ENCODE data around the gene SLC34A1.
"Not testable (repeated sequence)": the region's sequence is repeated elsewhere in the genome, so short reads cannot be mapped to it uniquely, and the experiment has no call there.

The SLC34A1 gene

GRCh38 chr5:177355868-177356168 is 28.4 kb upstream of the SLC34A1 start:
- Histone ChIP-seq H3K9ac (ENCODE audit: low read length in 2 of 2) (no peak overlapping the region), H3K9me3 (ENCODE audit: control insufficient read depth in 2 of 2, low read length in 2 of 2) (peaks cover 0 to 3% of the 10 kb centered on the region in 2 donors), H3K27ac (ENCODE audit: low read length) (no peak overlapping the region), H3K4me3 (ENCODE audit: low read length in 2 of 2) (no peak overlapping the region), H3K4me1 (ENCODE audit: control insufficient read depth, insufficient read depth, low read length) (peaks cover 6% of the 10 kb centered on the region), H3K36me3 (ENCODE audit: control insufficient read depth in 2 of 2, insufficient read depth in 2 of 2, low read length in 2 of 2) (no peaks in the 10 kb centered on the region), H3K27me3 (ENCODE audit: control insufficient read depth in 1 of 2, insufficient read depth in 2 of 2, low read length in 2 of 2) (no peaks in the 10 kb centered on the region)

DNA sequence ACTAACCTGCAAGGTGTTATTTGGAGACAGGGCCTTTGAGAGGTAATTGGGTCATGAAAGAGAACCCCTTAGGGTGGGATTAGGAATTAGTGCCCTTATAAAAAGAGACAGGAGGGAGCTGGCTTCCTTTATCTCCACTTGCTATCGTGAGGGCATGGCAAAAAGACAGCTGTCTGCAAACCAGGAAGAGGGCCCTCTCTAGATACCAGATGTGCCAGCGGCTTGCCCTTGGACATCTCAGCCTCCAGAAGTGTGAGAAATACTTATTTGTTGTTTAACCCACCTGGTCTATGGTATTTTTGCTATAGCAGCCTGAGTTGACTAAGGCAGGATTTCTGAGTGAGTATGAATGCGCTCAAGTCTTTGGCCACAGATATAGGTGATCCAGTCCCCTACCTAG is 27.5 kb upstream of the SLC34A1 start:
- peaks cover 3% of the 10 kb centered on the region for H3K4me1 ChIP-seq (ENCODE audit: control insufficient read depth, insufficient read depth, low read length)
- no peaks in the 10 kb centered on the region for H3K36me3 ChIP-seq (ENCODE audit: control insufficient read depth in 2 of 2, insufficient read depth in 2 of 2, low read length in 2 of 2)
- H3K9ac ChIP-seq (ENCODE audit: low read length in 2 of 2), result no peak overlapping the region
- H3K27ac ChIP-seq (ENCODE audit: low read length), result no peak overlapping the region
- H3K27me3 ChIP-seq (ENCODE audit: control insufficient read depth in 1 of 2, insufficient read depth in 2 of 2, low read length in 2 of 2), result no peaks in the 10 kb centered on the region
- no peak overlapping the region for H3K4me3 ChIP-seq (ENCODE audit: low read length in 2 of 2)
- peaks cover 0 to 3% of the 10 kb centered on the region in 2 donors for H3K9me3 ChIP-seq (ENCODE audit: control insufficient read depth in 2 of 2, low read length in 2 of 2)

GRCh38 chr5:177357146-177357458 is 27.1 kb upstream of the SLC34A1 start:
- no peaks in the 10 kb centered on the region for H3K36me3 ChIP-seq (ENCODE audit: control insufficient read depth in 2 of 2, insufficient read depth in 2 of 2, low read length in 2 of 2)
- H3K4me3 ChIP-seq (ENCODE audit: low read length in 2 of 2), result no peak overlapping the region
- peaks cover 0 to 3% of the 10 kb centered on the region in 2 donors for H3K9me3 ChIP-seq (ENCODE audit: control insufficient read depth in 2 of 2, low read length in 2 of 2)
- no peak overlapping the region for H3K27ac ChIP-seq (ENCODE audit: low read length)
- no peaks in the 10 kb centered on the region for H3K27me3 ChIP-seq (ENCODE audit: control insufficient read depth in 1 of 2, insufficient read depth in 2 of 2, low read length in 2 of 2)
- peaks cover 1% of the 10 kb centered on the region for H3K4me1 ChIP-seq (ENCODE audit: control insufficient read depth, insufficient read depth, low read length)
- H3K9ac ChIP-seq (ENCODE audit: low read length in 2 of 2), result no peak overlapping the region

- Histone ChIP-seq H3K9me3 (ENCODE audit: control insufficient read depth in 2 of 2, low read length in 2 of 2) (peaks cover 0 to 3% of the 10 kb centered on the region in 2 donors), H3K36me3 (ENCODE audit: control insufficient read depth in 2 of 2, insufficient read depth in 2 of 2, low read length in 2 of 2) (no peaks in the 10 kb centered on the region), H3K9ac (ENCODE audit: low read length in 2 of 2) (no peak within 1 kb of the TSS), H3K27ac (ENCODE audit: low read length) (no peak within 1 kb of the TSS), H3K27me3 (ENCODE audit: control insufficient read depth in 1 of 2, insufficient read depth in 2 of 2, low read length in 2 of 2) (no peaks in the 10 kb centered on the region), H3K4me3 (ENCODE audit: low read length in 2 of 2) (peak within 1 kb of the TSS in 1 of 2 donors; percentile 40), H3K4me1 (ENCODE audit: control insufficient read depth, insufficient read depth, low read length) (peaks cover under 1% of the 10 kb centered on the region)
Observed at GRCh38 chr5:177357459-177358351, 26.5 kb upstream of the SLC34A1 start, which contains the start of gene RGS14. RGS14 (plus strand) TSS chr5:177357924; CDS start chr5:177358025, 101 bp downstream.

- H3K27me3 ChIP-seq (ENCODE audit: control insufficient read depth in 1 of 2, insufficient read depth in 2 of 2, low read length in 2 of 2), result no peaks in the 10 kb centered on the region
- peaks cover 0 to 3% of the 10 kb centered on the region in 2 donors for H3K9me3 ChIP-seq (ENCODE audit: control insufficient read depth in 2 of 2, low read length in 2 of 2)
- peaks cover 6% of the 10 kb centered on the region for H3K4me1 ChIP-seq (ENCODE audit: control insufficient read depth, insufficient read depth, low read length)
- peak overlapping the region in 1 of 2 donors; percentile 40 for H3K4me3 ChIP-seq (ENCODE audit: low read length in 2 of 2)
- no peak overlapping the region for H3K9ac ChIP-seq (ENCODE audit: low read length in 2 of 2)
- H3K27ac ChIP-seq (ENCODE audit: low read length), result no peak overlapping the region
- no peaks in the 10 kb centered on the region for H3K36me3 ChIP-seq (ENCODE audit: control insufficient read depth in 2 of 2, insufficient read depth in 2 of 2, low read length in 2 of 2)
Observed at GRCh38 chr5:177358370-177358819, 25.8 kb upstream of the SLC34A1 start.

- Histone ChIP-seq H3K4me1 (ENCODE audit: control insufficient read depth, insufficient read depth, low read length) (peaks cover 11% of the 10 kb centered on the region), H3K27ac (ENCODE audit: low read length) (no peak overlapping the region), H3K9me3 (ENCODE audit: control insufficient read depth in 2 of 2, low read length in 2 of 2) (peaks cover 0 to 3% of the 10 kb centered on the region in 2 donors), H3K27me3 (ENCODE audit: control insufficient read depth in 1 of 2, insufficient read depth in 2 of 2, low read length in 2 of 2) (no peaks in the 10 kb centered on the region), H3K9ac (ENCODE audit: low read length in 2 of 2) (no peak overlapping the region), H3K4me3 (ENCODE audit: low read length in 2 of 2) (no peak overlapping the region), H3K36me3 (ENCODE audit: control insufficient read depth in 2 of 2, insufficient read depth in 2 of 2, low read length in 2 of 2) (no peaks in the 10 kb centered on the region)
Observed at GRCh38 chr5:177359451-177359851, 24.8 kb upstream of the SLC34A1 start.

DNA sequence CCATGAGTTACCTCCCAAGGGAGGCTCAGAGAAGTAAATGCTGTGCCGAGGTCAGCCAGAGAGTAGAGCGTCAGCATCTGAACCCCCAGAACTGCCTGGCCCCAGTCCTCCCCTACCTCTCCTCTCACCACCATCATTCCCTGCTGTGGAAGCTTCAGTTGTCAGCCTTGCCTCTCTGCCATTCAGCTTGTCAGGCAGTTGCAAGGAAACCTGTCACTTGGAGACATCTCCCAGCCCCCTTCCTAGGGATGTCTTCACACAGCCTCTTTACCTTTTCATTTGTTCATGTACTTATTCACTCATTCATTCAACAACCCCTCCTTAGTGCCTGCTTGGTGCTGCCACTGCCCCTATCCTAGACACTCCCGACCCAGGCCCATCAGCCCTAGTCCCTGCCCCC is 24.4 kb upstream of the SLC34A1 start:
- H3K27ac ChIP-seq (ENCODE audit: low read length), result no peak overlapping the region
- peaks cover 0 to 3% of the 10 kb centered on the region in 2 donors for H3K9me3 ChIP-seq (ENCODE audit: control insufficient read depth in 2 of 2, low read length in 2 of 2)
- no peaks in the 10 kb centered on the region for H3K36me3 ChIP-seq (ENCODE audit: control insufficient read depth in 2 of 2, insufficient read depth in 2 of 2, low read length in 2 of 2)
- H3K4me1 ChIP-seq (ENCODE audit: control insufficient read depth, insufficient read depth, low read length), result peaks cover 11% of the 10 kb centered on the region
- no peak overlapping the region for H3K9ac ChIP-seq (ENCODE audit: low read length in 2 of 2)
- no peaks in the 10 kb centered on the region for H3K27me3 ChIP-seq (ENCODE audit: control insufficient read depth in 1 of 2, insufficient read depth in 2 of 2, low read length in 2 of 2)
- no peak overlapping the region for H3K4me3 ChIP-seq (ENCODE audit: low read length in 2 of 2)

- peaks cover 12% of the 10 kb centered on the region for H3K4me1 ChIP-seq (ENCODE audit: control insufficient read depth, insufficient read depth, low read length)
- H3K27me3 ChIP-seq (ENCODE audit: control insufficient read depth in 1 of 2, insufficient read depth in 2 of 2, low read length in 2 of 2); H3K9ac ChIP-seq (ENCODE audit: low read length in 2 of 2); H3K4me3 ChIP-seq (ENCODE audit: low read length in 2 of 2); H3K9me3 ChIP-seq (ENCODE audit: control insufficient read depth in 2 of 2, low read length in 2 of 2); H3K36me3 ChIP-seq (ENCODE audit: control insufficient read depth in 2 of 2, insufficient read depth in 2 of 2, low read length in 2 of 2); H3K27ac ChIP-seq (ENCODE audit: low read length): not testable (repeated sequence)
Observed at GRCh38 chr5:177360740-177361139, 23.5 kb upstream of the SLC34A1 start.

DNA sequence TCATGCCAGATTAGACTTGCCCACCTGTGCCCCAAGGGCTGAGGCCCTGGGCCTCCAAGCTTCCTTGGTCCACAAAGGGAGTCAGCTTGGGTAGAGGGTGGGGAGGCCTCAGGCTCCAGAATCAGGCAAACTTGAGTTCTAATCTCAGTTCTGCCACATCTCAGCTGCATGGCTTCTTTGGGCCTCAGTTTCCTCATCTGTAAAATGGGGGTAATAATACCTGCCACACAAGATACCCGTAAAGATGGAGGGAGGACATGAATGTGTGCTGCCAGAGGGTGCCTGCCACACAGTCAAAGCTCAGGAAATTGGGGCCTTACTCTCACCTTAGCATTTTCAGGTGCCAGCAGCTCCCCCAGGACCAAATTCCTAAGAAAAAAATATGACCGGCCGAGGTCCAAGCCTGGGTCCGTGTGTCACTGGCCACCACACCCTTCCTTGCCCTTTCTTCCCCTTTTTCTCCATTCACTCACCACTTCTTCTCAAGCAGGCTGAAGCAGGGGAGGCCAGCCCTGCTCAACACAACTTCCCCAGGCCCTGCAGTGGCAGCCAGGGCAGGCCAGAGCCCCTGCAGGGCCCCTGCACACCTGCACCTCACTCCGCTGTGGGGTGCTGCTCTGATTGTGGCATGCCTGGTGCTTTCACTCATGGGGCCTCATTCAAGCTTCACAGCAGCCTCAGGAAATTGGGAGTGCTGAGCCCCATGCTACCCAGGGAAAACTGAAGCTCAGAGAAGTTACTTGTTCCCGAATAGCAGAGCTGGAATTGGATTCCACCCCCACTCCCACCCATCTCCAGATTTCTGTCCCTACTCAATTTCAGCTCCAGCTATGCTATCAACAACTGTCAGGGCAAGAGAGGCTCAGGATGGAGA is 22.6 kb upstream of the SLC34A1 start:
- Histone ChIP-seq H3K27me3 (ENCODE audit: control insufficient read depth in 1 of 2, insufficient read depth in 2 of 2, low read length in 2 of 2) (no peaks in the 10 kb centered on the region), H3K9me3 (ENCODE audit: control insufficient read depth in 2 of 2, low read length in 2 of 2) (no peaks in the 10 kb centered on the region), H3K27ac (ENCODE audit: low read length) (no peak overlapping the region), H3K4me3 (ENCODE audit: low read length in 2 of 2) (no peak overlapping the region), H3K4me1 (ENCODE audit: control insufficient read depth, insufficient read depth, low read length) (peaks cover 21% of the 10 kb centered on the region), H3K9ac (ENCODE audit: low read length in 2 of 2) (no peak overlapping the region), H3K36me3 (ENCODE audit: control insufficient read depth in 2 of 2, insufficient read depth in 2 of 2, low read length in 2 of 2) (no peaks in the 10 kb centered on the region)

DNA sequence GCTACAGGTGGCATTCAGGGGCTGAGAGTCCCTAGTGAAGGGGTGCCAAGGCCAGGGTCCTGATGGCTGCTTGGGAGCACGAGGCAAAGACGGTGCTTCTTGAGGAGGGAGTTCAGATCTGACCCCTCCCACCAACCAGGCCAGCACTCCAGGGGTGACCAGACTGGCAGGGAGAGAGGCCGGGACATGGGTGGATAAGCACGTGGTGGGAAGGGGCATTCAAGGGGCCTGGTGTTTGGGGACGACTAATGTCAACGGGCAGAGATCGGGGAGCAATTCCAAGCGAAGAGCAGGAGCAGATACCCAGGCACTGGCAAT is 22.0 kb upstream of the SLC34A1 start:
- no peak overlapping the region for H3K27ac ChIP-seq (ENCODE audit: low read length)
- no peak overlapping the region for H3K4me3 ChIP-seq (ENCODE audit: low read length in 2 of 2)

More for the DNA sequence above, 22.0 kb upstream of the SLC34A1 start:
- Histone ChIP-seq H3K9ac (ENCODE audit: low read length in 2 of 2) (no peak overlapping the region), H3K27me3 (ENCODE audit: control insufficient read depth in 1 of 2, insufficient read depth in 2 of 2, low read length in 2 of 2) (no peaks in the 10 kb centered on the region), H3K36me3 (ENCODE audit: control insufficient read depth in 2 of 2, insufficient read depth in 2 of 2, low read length in 2 of 2) (no peaks in the 10 kb centered on the region), H3K4me1 (ENCODE audit: control insufficient read depth, insufficient read depth, low read length) (peaks cover 26% of the 10 kb centered on the region), H3K9me3 (ENCODE audit: control insufficient read depth in 2 of 2, low read length in 2 of 2) (no peaks in the 10 kb centered on the region)

Measured in stomach smooth muscle (tissue), 2 donors.